Lower lobe of right lung (tissue), 2 donors: ENCODE measurements around the gene S100A1. TPM values are rescaled to one million over a fixed set of nuclear protein-coding genes. Genes with fewer than 3 reads are reported as not detected.

Experiments
- ATAC-seq, 2 donors: fragments of 200-7000 bp; cut with Tn5 transposase; one replicate each; pipeline ENCODE4 v1.9.1; 2020 to 2022; ENCODE audit warnings: mild to moderate bottlenecking in 2 of 2, moderate library complexity in 2 of 2
- DNase-seq: peaks from one replicate; pipeline ENCODE4 v3.0.0-alpha.2; 2020
- H3K27ac ChIP-seq: fragments of 200-600 bp; one replicate; pipeline ENCODE4 v1.8.0; 2022
- H3K27me3 ChIP-seq: fragments of 200-600 bp; one replicate; pipeline ENCODE4 v1.8.0; 2022; ENCODE audit warnings: low read depth
- H3K36me3 ChIP-seq: fragments of 200-600 bp; one replicate; pipeline ENCODE4 v1.8.0; 2022; ENCODE audit warnings: mild to moderate bottlenecking
- H3K4me1 ChIP-seq: fragments of 200-600 bp; one replicate; pipeline ENCODE4 v1.8.0; 2022
- H3K4me3 ChIP-seq: fragments of 200-600 bp; one replicate; pipeline ENCODE4 v1.8.0; 2022; ENCODE audit warnings: mild to moderate bottlenecking
- H3K9me3 ChIP-seq: fragments of 200-600 bp; one replicate; pipeline ENCODE4 v1.8.0; 2022
- intact Hi-C: fragments of 100-400 bp; cut with DNase I; formaldehyde crosslinking; loops from one replicate; pipeline ENCODE4 v1.11.0; 2022
- total RNA-seq: library from RNA; stranded (reverse); fragmentation: NEBNext Ultra II Directional; extraction: Animal tissue kit (Norgen Biotek cat#: 25700); gene quantifications from one replicate; pipeline ENCODE4 v1.2.1, GENCODE V29; 2021
- TF ChIP-seq, protein P1 (sequence below): fragments of 200-600 bp; IDR thresholded peaks from one replicate; pipeline ENCODE4 v1.8.0; 2022; ENCODE audit warnings: antibody characterized with exemption, mild to moderate bottlenecking
- donor health status: DM: no; HTN: yes; CAD: no; lungs with severe emphysema.

Gene S100A1
- total RNA-seq, 1 donor from 2014 or later = 0.71 TPM

DNA sequence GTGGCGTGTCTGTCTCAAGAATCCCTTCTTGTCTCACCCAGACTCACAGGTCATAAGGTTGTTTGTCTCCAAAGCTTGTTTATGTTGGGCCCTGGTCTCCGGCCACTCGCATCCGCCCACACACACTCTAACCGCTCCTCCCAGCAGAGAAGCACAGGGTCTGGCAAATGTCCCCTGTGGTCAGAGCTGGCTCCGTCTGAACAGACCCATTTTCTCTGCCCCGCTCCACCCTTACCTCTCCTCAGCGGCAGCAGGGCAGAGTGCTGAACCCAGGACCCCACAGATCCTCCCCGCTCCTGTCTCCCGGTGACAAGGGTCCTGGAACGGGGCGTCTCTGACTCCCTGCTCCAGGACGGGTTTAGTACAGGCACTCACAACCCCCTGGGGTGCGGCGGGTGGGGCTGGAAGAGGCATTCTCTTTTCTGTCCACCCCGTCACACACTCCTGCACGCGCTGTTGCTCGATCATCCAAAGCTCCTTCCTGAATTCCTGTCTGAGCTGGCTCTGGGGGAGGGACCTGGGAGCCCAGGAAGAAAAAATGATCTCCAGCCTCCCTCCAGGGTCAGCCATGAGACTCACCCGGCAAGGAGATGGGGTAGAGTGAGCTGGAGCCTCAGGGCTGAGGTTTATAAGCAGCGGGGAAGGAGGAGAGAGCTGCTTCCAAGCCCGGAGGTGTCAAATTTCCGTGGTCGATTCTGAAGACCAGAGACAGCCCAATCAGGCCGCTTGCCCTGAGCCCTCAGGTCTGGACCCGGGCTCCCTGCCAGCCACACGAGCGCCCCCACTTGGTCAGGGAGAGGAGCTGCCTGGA, 1.1 kb upstream of the S100A1 start, which contains the start of gene S100A13:
Gene S100A13, minus strand, starts transcription at position 602 of the 811 bp plus-strand sequence. CDS start 1,033 bp downstream, outside the sequence.
- intact Hi-C loops = no loop called here
- peak within 1 kb of the TSS; percentile 88 for H3K27ac ChIP-seq
- no peaks in the 10 kb centered on the region for H3K9me3 ChIP-seq
- peak within 1 kb of the TSS; percentile 57 for H3K4me3 ChIP-seq
- ATAC-seq (peak; percentile 79 to 87), DNase-seq (peak; percentile 82)
- TF ChIP-seq, protein P1, sequence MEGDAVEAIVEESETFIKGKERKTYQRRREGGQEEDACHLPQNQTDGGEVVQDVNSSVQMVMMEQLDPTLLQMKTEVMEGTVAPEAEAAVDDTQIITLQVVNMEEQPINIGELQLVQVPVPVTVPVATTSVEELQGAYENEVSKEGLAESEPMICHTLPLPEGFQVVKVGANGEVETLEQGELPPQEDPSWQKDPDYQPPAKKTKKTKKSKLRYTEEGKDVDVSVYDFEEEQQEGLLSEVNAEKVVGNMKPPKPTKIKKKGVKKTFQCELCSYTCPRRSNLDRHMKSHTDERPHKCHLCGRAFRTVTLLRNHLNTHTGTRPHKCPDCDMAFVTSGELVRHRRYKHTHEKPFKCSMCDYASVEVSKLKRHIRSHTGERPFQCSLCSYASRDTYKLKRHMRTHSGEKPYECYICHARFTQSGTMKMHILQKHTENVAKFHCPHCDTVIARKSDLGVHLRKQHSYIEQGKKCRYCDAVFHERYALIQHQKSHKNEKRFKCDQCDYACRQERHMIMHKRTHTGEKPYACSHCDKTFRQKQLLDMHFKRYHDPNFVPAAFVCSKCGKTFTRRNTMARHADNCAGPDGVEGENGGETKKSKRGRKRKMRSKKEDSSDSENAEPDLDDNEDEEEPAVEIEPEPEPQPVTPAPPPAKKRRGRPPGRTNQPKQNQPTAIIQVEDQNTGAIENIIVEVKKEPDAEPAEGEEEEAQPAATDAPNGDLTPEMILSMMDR = peak; percentile 65
- no peaks in the 10 kb centered on the region for H3K27me3 ChIP-seq
- H3K36me3 ChIP-seq = peaks cover 15% of the 10 kb centered on the region
- peaks cover 64% of the 10 kb centered on the region for H3K4me1 ChIP-seq

DNA sequence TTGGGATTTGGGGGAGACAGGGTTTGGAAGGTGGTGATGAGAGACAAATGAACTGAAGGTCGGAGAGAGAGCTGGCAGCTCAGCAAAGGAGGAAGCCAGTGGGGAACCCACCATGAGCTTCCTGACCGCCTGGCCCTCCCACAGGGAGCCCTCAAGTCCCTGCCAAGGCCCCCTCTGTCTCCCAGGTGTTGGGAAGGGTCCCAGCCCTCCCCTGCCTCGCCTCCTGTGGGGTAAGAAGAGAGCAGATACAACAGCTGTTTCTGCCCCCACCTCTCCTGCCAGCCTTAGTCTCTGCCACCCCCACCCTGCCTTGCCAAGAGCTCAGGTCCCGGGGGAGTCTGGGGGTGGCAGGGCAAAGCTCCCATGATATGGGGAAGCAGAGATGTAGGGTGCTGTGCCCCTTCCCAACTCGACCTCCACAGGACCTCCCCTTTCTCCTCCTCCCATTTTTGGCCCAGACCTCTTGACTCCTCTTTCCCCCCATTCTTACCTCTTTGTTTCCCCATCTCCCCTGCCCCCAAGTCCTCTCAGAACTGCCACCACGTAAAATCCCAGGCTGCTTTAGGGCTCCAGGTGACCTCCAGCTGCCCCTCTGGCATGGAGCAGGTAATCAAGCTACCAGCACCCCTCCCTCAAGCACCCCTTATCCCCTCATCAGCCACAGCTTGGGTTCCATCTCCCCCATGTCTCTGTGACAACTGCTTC, 556 bp downstream of the S100A1 start:
- H3K4me3 ChIP-seq = no peak overlapping the region
- peaks cover 6% of the 10 kb centered on the region for H3K36me3 ChIP-seq
- TF ChIP-seq, protein P1 = no peak
- no peaks in the 10 kb centered on the region for H3K9me3 ChIP-seq
- intact Hi-C loops = no loop called here
- H3K4me1 ChIP-seq = peaks cover 67% of the 10 kb centered on the region
- H3K27me3 ChIP-seq = no peaks in the 10 kb centered on the region
- peak overlapping the region; percentile 6 for H3K27ac ChIP-seq
- DNase-seq (no peak), ATAC-seq (no peak)

DNA sequence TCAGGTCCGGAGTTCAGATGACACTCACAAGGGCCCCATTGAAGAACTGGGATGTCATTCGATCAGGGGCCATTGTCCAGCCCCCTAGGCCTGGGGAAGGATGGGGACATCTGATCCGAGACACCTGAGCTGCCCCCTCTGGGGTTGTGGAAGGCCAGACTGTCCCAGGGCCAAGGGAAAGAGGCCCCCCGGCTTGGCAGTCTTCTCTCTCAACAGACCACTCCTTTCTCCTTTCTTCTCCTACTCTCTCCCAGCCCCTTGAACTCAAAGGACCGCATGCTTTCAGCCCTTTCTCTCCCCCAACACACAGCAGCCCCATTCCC, 1.1 kb downstream of the S100A1 start:
- no peaks in the 10 kb centered on the region for H3K9me3 ChIP-seq
- no peak overlapping the region for H3K27ac ChIP-seq
- TF ChIP-seq, protein P1 = no peak
- H3K36me3 ChIP-seq = peaks cover 6% of the 10 kb centered on the region
- intact Hi-C loops = no loop called here
- no peak overlapping the region for H3K4me3 ChIP-seq
- peaks cover 62% of the 10 kb centered on the region for H3K4me1 ChIP-seq
- no peak for DNase-seq
- no peaks in the 10 kb centered on the region for H3K27me3 ChIP-seq
- ATAC-seq = no peak

DNA sequence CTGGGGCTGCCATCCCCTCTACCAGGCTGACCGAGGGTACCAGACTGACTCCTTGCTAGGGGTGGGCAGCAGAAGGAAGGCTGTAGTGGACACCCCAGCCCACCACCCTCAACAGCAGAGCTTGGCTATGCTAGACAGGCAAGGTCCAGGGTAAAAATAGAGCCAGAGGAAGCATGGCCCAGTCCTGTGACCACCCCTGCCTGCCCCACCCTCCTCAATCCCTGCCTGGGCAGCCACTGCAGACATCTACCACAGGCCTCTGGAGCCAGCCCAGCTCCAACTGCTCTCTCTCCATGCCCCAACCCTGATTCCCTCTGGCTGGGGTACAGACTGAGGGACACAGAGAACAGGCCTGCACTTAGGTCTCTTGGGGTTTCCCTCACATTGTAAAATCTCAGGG, 1.7 kb downstream of the S100A1 start:
- intact Hi-C loops = no loop called here
- no peaks in the 10 kb centered on the region for H3K9me3 ChIP-seq
- peaks cover 59% of the 10 kb centered on the region for H3K4me1 ChIP-seq
- ATAC-seq (no peak), DNase-seq (no peak)
- H3K4me3 ChIP-seq = no peak overlapping the region
- TF ChIP-seq, protein P1 = no peak
- H3K27ac ChIP-seq = peak overlapping the region; percentile 24
- H3K27me3 ChIP-seq = no peaks in the 10 kb centered on the region
- peaks cover 6% of the 10 kb centered on the region for H3K36me3 ChIP-seq

DNA sequence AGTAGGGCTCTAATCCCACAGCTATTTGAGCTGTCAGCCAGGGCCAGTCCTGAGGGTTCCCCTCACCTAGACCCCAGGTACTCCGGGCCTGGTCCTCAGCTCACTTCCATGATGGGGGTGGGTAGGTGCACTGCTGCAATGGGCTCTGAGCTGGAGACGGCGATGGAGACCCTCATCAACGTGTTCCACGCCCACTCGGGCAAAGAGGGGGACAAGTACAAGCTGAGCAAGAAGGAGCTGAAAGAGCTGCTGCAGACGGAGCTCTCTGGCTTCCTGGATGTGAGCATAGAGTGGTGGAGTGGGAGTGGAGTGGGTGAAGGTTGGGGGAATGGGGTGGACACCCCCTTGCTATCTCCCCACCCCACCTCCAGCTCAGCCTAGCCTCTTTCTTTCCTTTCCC, 2.1 kb downstream of the S100A1 start:
- peaks cover 6% of the 10 kb centered on the region for H3K36me3 ChIP-seq
- peak overlapping the region; percentile 24 for H3K27ac ChIP-seq
- intact Hi-C loops = no loop called here
- H3K9me3 ChIP-seq = no peaks in the 10 kb centered on the region
- peaks cover 59% of the 10 kb centered on the region for H3K4me1 ChIP-seq
- no peaks in the 10 kb centered on the region for H3K27me3 ChIP-seq
- DNase-seq = no peak
- H3K4me3 ChIP-seq = no peak overlapping the region
- no peak for ATAC-seq
- TF ChIP-seq, protein P1 = no peak
